Liver (tissue), 9 donors: ENCODE measurements around the gene HSPA12A. TPM values are rescaled to one million over a fixed set of nuclear protein-coding genes. Genes with fewer than 3 reads are reported as not detected.

Experiments used
- DNase-seq: peaks from one replicate; pipeline ENCODE4 v3.0.0-alpha.2; 2017; ENCODE audit warnings: low spot score
- H3K27ac ChIP-seq, 2 donors: one replicate each; pipeline ENCODE4 v1.7.0; 2013; ENCODE audit warnings: inconsistent platforms in 2 of 2, low read length in 2 of 2, control low read depth in 1 of 2, low read depth in 1 of 2, mild to moderate bottlenecking in 1 of 2
- H3K27me3 ChIP-seq, 4 donors: one replicate each; pipeline versions ENCODE4 v1.6.1 to v1.7.0; 2013; ENCODE audit warnings: low read length in 3 of 4, inconsistent platforms in 1 of 4, mild to moderate bottlenecking in 1 of 4, moderate library complexity in 1 of 4; ENCODE audit not compliant: control insufficient read depth in 4 of 4, insufficient read depth in 4 of 4
- H3K36me3 ChIP-seq, 4 donors: one replicate each; pipeline versions ENCODE4 v1.6.1 to v1.7.0; 2013; ENCODE audit warnings: low read length in 3 of 4, mild to moderate bottlenecking in 3 of 4, low read depth in 1 of 4, moderate library complexity in 1 of 4; ENCODE audit not compliant: control insufficient read depth in 4 of 4, insufficient read depth in 3 of 4
- H3K4me1 ChIP-seq, 4 donors: one replicate each; pipeline versions ENCODE4 v1.6.1 to v1.7.0; 2013; ENCODE audit warnings: low read length in 3 of 4, mild to moderate bottlenecking in 3 of 4, moderate library complexity in 1 of 4; ENCODE audit not compliant: control insufficient read depth in 4 of 4, insufficient read depth in 4 of 4
- H3K4me3 ChIP-seq, 3 donors: one replicate each; pipeline versions ENCODE4 v1.6.1 to v1.7.0; 2013; ENCODE audit warnings: low read length in 3 of 3, control low read depth in 1 of 3, low read depth in 1 of 3, mild to moderate bottlenecking in 1 of 3
- H3K9ac ChIP-seq, 2 donors: one replicate each; pipeline ENCODE4 v1.7.0; 2013; ENCODE audit warnings: low read length in 2 of 2, mild to moderate bottlenecking in 2 of 2, moderate library complexity in 2 of 2, control low read depth in 1 of 2, low read depth in 1 of 2
- H3K9me3 ChIP-seq, 4 donors: one replicate each; pipeline versions ENCODE4 v1.6.1 to v1.7.0; 2013; ENCODE audit warnings: low read length in 3 of 4; ENCODE audit not compliant: control insufficient read depth in 4 of 4
- ATF3 ChIP-seq: IDR thresholded peaks from 2 replicates; pipeline ENCODE4 v1.6.1; 2016; ENCODE audit warnings: antibody characterized with exemption
- CTCF ChIP-seq: fragments of 150-350 bp; IDR thresholded peaks from 2 replicates; pipeline ENCODE4 v1.5.1; 2017; ENCODE audit warnings: improper control_type of control experiment, low read depth, low read length; ENCODE audit not compliant: missing input control
- EGR1 ChIP-seq, 2 donors: IDR thresholded peaks; 2 replicates each; pipeline ENCODE4 v1.6.1; 2016 to 2018; ENCODE audit warnings: antibody characterized with exemption in 2 of 2, low read depth in 2 of 2
- FOXA1 ChIP-seq: IDR thresholded peaks from 2 replicates; pipeline ENCODE4 v1.6.1; 2016; ENCODE audit warnings: antibody characterized with exemption
- FOXA2 ChIP-seq: IDR thresholded peaks from 2 replicates; pipeline ENCODE4 v1.6.1; 2016; ENCODE audit warnings: antibody characterized with exemption
- GABPA ChIP-seq, 2 donors: IDR thresholded peaks in 1 of 2; conservative IDR thresholded peaks in 1 of 2; 2 replicates each; pipeline ENCODE4 v1.6.1; 2016; ENCODE audit warnings: antibody characterized with exemption in 2 of 2, mild to moderate bottlenecking in 1 of 2, moderate library complexity in 1 of 2
- HNF4A ChIP-seq, 2 donors: conservative IDR thresholded peaks; 2 replicates each; pipeline ENCODE4 v1.6.1; 2016; ENCODE audit warnings: antibody characterized with exemption in 2 of 2, mild to moderate bottlenecking in 2 of 2
- HNF4G ChIP-seq: IDR thresholded peaks from 2 replicates; pipeline ENCODE4 v1.6.1; 2016; ENCODE audit warnings: antibody characterized with exemption
- MAX ChIP-seq: IDR thresholded peaks from 2 replicates; pipeline ENCODE4 v1.6.1; 2016; ENCODE audit warnings: antibody characterized with exemption
- RAD21 ChIP-seq, 2 donors: IDR thresholded peaks; 2 replicates each; pipeline ENCODE4 v1.6.1; 2016; ENCODE audit warnings: antibody characterized with exemption in 2 of 2, mild to moderate bottlenecking in 2 of 2
- REST ChIP-seq: IDR thresholded peaks from 2 replicates; pipeline ENCODE4 v1.6.1; 2016; ENCODE audit warnings: antibody characterized with exemption, mild to moderate bottlenecking
- RXRA ChIP-seq, 2 donors: IDR thresholded peaks; 2 replicates each; pipeline ENCODE4 v1.6.1; 2017 to 2018; ENCODE audit warnings: antibody characterized with exemption in 2 of 2, mild to moderate bottlenecking in 1 of 2
- SP1 ChIP-seq: IDR thresholded peaks from 2 replicates; pipeline ENCODE4 v1.6.1; 2018; ENCODE audit warnings: antibody characterized with exemption, mild to moderate bottlenecking
- TAF1 ChIP-seq: conservative IDR thresholded peaks from 2 replicates; pipeline ENCODE4 v1.6.1; 2016; ENCODE audit warnings: antibody characterized with exemption, mild to moderate bottlenecking
- YY1 ChIP-seq: IDR thresholded peaks from 2 replicates; pipeline ENCODE4 v1.6.1; 2016; ENCODE audit warnings: antibody characterized with exemption, mild to moderate bottlenecking
- WGBS: extraction: QIAGEN DNeasy Blood & Tissue Kit; methylation state at CpG from one replicate; pipeline ENCODE4 v1.1.7; 2013; 5-methylcytosine and 5-hydroxymethylcytosine counted together
- polyA plus RNA-seq, 2 donors: library from polyadenylated mRNA; stranded (reverse) in 1 of 2; unstranded in 1 of 2; fragments of 200-250 nt in 1 of 2; fragments of >200 nt in 1 of 2; fragmentation: Nextera tagmentation in 1 of 2; extraction: Ambion mirVana in 1 of 2; gene quantifications; one replicate each; pipeline versions ENCODE4 v1.2.1 to v1.2.3, GENCODE V29; 2013 to 2015
- total RNA-seq, 2 donors: library from RNA; depleted of rRNA; stranded (reverse); fragments of >200 nt; gene quantifications; one replicate each; pipeline ENCODE4 v1.2.3, GENCODE V29; 2014
- donor health status: healthy.
- donor health status: healthy.
- donor health status: healthy.
- donor health status: healthy.
- donor health status: healthy.

HSPA12A gene
- total and polyA plus RNA-seq, 4 donors: 1.3 to 4.5 (median 1.6) TPM

GRCh38 chr10:116686632-116687031 lies 55.7 kb downstream of the HSPA12A start:
- H3K9ac ChIP-seq: no peak overlapping the region
- H3K36me3 ChIP-seq: no peaks in the 10 kb centered on the region
- 88% methylated on average over 3 of the region's 3 CpGs for WGBS
- no peak for TF ChIP-seq RAD21 (IDR thresholded peaks at IDR 0.05)
- no peak for TF ChIP-seq ATF3
- no peak for TF ChIP-seq RXRA (IDR thresholded peaks at IDR 0.05)
- TF ChIP-seq YY1: no peak
- TF ChIP-seq FOXA2: no peak
- no peak for TF ChIP-seq REST
- H3K27me3 ChIP-seq: no peaks in the 10 kb centered on the region
- no peaks in the 10 kb centered on the region for H3K9me3 ChIP-seq
- H3K4me3 ChIP-seq: no peak overlapping the region
- peaks cover 0 to 5% (median under 1%) of the 10 kb centered on the region in 4 donors for H3K4me1 ChIP-seq
- H3K27ac ChIP-seq: no peak overlapping the region
- DNase-seq: no peak

GRCh38 chr10:116685807-116686206 lies 56.6 kb downstream of the HSPA12A start:
- Histone ChIP-seq H3K9me3 (no peaks in the 10 kb centered on the region), H3K36me3 (no peaks in the 10 kb centered on the region), H3K27ac (no peak overlapping the region), H3K27me3 (no peaks in the 10 kb centered on the region), H3K9ac (no peak overlapping the region), H3K4me3 (no peak overlapping the region), H3K4me1 (peaks cover 0 to 5% (median under 1%) of the 10 kb centered on the region in 4 donors)
- TF ChIP-seq ATF3: no peak
- no peak for TF ChIP-seq MAX
- no peak for TF ChIP-seq REST
- TF ChIP-seq RXRA (IDR thresholded peaks at IDR 0.05): no peak
- no peak for TF ChIP-seq EGR1 (IDR thresholded peaks at IDR 0.05; ENCODE audit: low read depth in 2 of 2)
- TF ChIP-seq FOXA1: no peak
- TF ChIP-seq HNF4A (conservative IDR thresholded peaks at IDR 0.05): no peak
- TF ChIP-seq HNF4G: no peak
- no peak for TF ChIP-seq SP1
- TF ChIP-seq RAD21 (IDR thresholded peaks at IDR 0.05): no peak
- no peak for TF ChIP-seq GABPA (IDR thresholded peaks at IDR 0.05 in 1 of 2, conservative IDR thresholded peaks at IDR 0.05 in 1 of 2)
- TF ChIP-seq TAF1: no peak
- no peak for TF ChIP-seq FOXA2
- TF ChIP-seq CTCF: no peak
- 95% methylated on average over 6 of the region's 6 CpGs for WGBS
- DNase-seq: no peak
